ENCODE measurements around the gene MDFI.

Gene MDFI

GRCh38 chr6:41635365-41635764 lies 2.9 kb upstream of the MDFI start:
- DNase-seq = no peak

GRCh38 chr6:41636833-41637193 lies 1.5 kb upstream of the MDFI start:
- DNase-seq = no peak

GRCh38 chr6:41637194-41638001 lies 870 bp upstream of the MDFI start:
- no peak for DNase-seq

- no peak for DNase-seq
Measured at GRCh38 chr6:41638935-41639808, 904 bp downstream of the MDFI start.

- no peak for DNase-seq
Measured at GRCh38 chr6:41639809-41640371, 1.6 kb downstream of the MDFI start.

- DNase-seq = no peak
Measured at GRCh38 chr6:41640426-41640825, 2.2 kb downstream of the MDFI start.

GRCh38 chr6:41641352-41641925 lies 3.2 kb downstream of the MDFI start:
- DNase-seq = no peak

- no peak for DNase-seq
Measured at GRCh38 chr6:41642090-41642959, 4.1 kb downstream of the MDFI start.

GRCh38 chr6:41642960-41643898 lies 5.0 kb downstream of the MDFI start:
- DNase-seq = no peak

- no peak for DNase-seq
Measured at GRCh38 chr6:41643899-41644269, 5.6 kb downstream of the MDFI start.

GRCh38 chr6:41644297-41644879 lies 6.1 kb downstream of the MDFI start:
- DNase-seq = no peak

GRCh38 chr6:41645007-41645618 lies 6.8 kb downstream of the MDFI start:
- no peak for DNase-seq

- no peak for DNase-seq
Measured at GRCh38 chr6:41646026-41646795, 7.9 kb downstream of the MDFI start.

GRCh38 chr6:41647061-41647511 lies 8.8 kb downstream of the MDFI start:
- no peak for DNase-seq

GRCh38 chr6:41648070-41648585 lies 9.9 kb downstream of the MDFI start:
- DNase-seq = no peak

- no peak for DNase-seq
Measured at GRCh38 chr6:41648921-41649320, 10.7 kb downstream of the MDFI start.

- DNase-seq = no peak
Measured at GRCh38 chr6:41649596-41649995, 11.3 kb downstream of the MDFI start.

- DNase-seq = no peak
Measured at GRCh38 chr6:41650120-41650519, 11.9 kb downstream of the MDFI start.

- DNase-seq = no peak
Measured at GRCh38 chr6:41651246-41651961, 13.1 kb downstream of the MDFI start.

Data from NCI-H1436 (cell line).